ENCODE results near the gene EXOC2.

GRCh38 chr6:520820-521219, 172.1 kb downstream of the EXOC2 start:
- TF ChIP-seq POLR2A (IDR thresholded peaks at IDR 0.05) (no peak), CTCF (IDR thresholded peaks at IDR 0.05) (no peak)

All from Peyer's patch (tissue), 4 donors.